Dendritic cell treated with granulocyte-macrophage colony-stimulating factor and Interleukin-4, amounts not matched to agents 40 ng/mL and 50 ng/mL, for 4 days (primary cell): ENCODE results near the gene KCND1.

ENCODE experiments used
- H3K27ac Mint-ChIP-seq: one replicate; pipeline ENCODE4 v1.8.0; 2022; ENCODE audit warnings: mild to moderate bottlenecking, mixed read lengths
- H3K27me3 Mint-ChIP-seq: one replicate; pipeline ENCODE4 v1.8.0; 2022; ENCODE audit warnings: mild to moderate bottlenecking, mixed read lengths
- H3K36me3 Mint-ChIP-seq: one replicate; pipeline ENCODE4 v1.8.0; 2022; ENCODE audit warnings: low read depth, mixed read lengths
- H3K4me1 Mint-ChIP-seq: one replicate; pipeline ENCODE4 v1.8.0; 2022; ENCODE audit warnings: low read depth, mixed read lengths
- H3K4me3 Mint-ChIP-seq: one replicate; pipeline ENCODE4 v1.8.0; 2022; ENCODE audit warnings: mild to moderate bottlenecking, moderate library complexity, mixed read lengths
- H3K9me3 Mint-ChIP-seq: one replicate; pipeline ENCODE4 v1.8.0; 2022; ENCODE audit warnings: mixed read lengths
- intact Hi-C: fragments of 100-400 bp; cut with micrococcal nuclease; formaldehyde crosslinking; loops from one replicate; pipeline ENCODE4 v1.15.0; 2022

KCND1 gene

DNA sequence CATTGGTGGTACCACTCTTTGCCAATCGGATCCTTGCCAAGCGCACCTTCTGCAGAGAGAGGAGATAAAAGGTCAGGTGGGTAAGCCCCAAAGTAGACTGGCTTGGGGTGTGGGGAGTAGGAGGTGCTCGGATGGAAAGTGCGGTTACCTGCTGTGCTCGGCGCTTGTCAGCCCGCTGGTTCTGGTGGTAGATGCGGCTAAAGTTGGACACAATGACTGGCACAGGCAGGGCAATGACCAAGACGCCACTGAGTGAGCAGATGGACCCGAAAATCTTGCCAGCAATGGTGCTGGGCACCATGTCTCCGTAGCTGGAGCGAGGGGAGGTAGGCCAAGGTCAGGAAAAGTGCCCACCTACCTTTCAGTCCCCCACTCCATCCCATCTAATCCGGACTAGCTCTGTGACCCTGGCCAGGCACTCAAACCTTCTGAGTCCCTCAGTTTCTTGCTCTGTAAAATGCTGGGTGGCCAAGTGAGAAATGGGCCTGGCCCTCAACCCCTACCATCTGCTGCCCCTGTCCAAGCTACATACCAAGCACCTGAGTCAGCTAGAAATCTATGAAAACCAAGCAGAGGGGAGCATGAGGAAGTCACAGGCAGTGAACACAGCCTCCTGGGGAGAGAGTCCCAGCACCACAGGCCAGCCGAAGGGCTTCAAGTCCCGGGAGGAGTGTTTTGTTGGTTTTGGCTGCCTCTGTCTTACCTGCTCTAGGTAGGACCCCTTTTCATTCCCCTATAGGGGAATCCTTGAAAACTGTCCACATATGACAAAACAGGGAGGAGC, 4.7 kb downstream of the KCND1 start:
- intact Hi-C loops: no loop called here
- Mint-ChIP-seq H3K27ac (no peak overlapping the region), H3K27me3 (peaks cover 13% of the 10 kb centered on the region), H3K4me1 (peaks cover 11% of the 10 kb centered on the region), H3K4me3 (no peak overlapping the region), H3K9me3 (no peaks in the 10 kb centered on the region), H3K36me3 (no peaks in the 10 kb centered on the region)

- no peak overlapping the region for H3K4me3 Mint-ChIP-seq
- no peak overlapping the region for H3K27ac Mint-ChIP-seq
- H3K27me3 Mint-ChIP-seq: peaks cover 6% of the 10 kb centered on the region
Observed at GRCh38 chrX:48965959-48966358, 5.7 kb downstream of the KCND1 start.

GRCh38 chrX:48961585-48962091, 10.0 kb downstream of the KCND1 start:
- peaks cover 23% of the 10 kb centered on the region for H3K4me1 Mint-ChIP-seq
- H3K36me3 Mint-ChIP-seq: peaks cover 12% of the 10 kb centered on the region
- H3K27ac Mint-ChIP-seq: no peak overlapping the region
- intact Hi-C loops: no loop called here
- H3K27me3 Mint-ChIP-seq: no peaks in the 10 kb centered on the region
- no peak overlapping the region for H3K4me3 Mint-ChIP-seq
- no peaks in the 10 kb centered on the region for H3K9me3 Mint-ChIP-seq

More at GRCh38 chrX:48965959-48966358, 5.7 kb downstream of the KCND1 start:
- no peaks in the 10 kb centered on the region for H3K9me3 Mint-ChIP-seq
- no peaks in the 10 kb centered on the region for H3K36me3 Mint-ChIP-seq
- intact Hi-C loops: no loop called here
- H3K4me1 Mint-ChIP-seq: peaks cover 11% of the 10 kb centered on the region

DNA sequence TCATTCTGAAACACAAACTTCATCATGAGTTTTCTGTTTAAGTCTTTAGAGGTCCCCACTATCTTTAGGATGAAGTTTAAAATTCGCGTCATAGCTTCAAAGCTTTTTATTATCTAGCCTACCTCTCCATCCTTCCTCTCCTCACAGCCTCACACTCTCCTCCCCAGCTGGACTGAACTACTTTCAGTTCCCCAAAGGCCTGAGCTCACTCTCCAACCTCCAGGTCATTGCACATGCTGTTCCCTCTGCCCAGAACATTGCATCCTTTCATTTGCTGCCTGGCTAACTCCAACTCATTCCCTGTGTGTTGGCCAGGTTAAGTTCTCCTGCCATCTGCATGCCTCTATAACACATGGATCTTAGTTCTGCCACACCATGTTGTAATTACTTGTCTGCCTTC, 11.4 kb downstream of the KCND1 start:
- H3K27me3 Mint-ChIP-seq: no peaks in the 10 kb centered on the region
- H3K4me1 Mint-ChIP-seq: peaks cover 28% of the 10 kb centered on the region
- peak overlapping the region; percentile 60 for H3K27ac Mint-ChIP-seq
- intact Hi-C loops: no loop called here
- no peak overlapping the region for H3K4me3 Mint-ChIP-seq
- no peaks in the 10 kb centered on the region for H3K9me3 Mint-ChIP-seq
- peaks cover 21% of the 10 kb centered on the region for H3K36me3 Mint-ChIP-seq

DNA sequence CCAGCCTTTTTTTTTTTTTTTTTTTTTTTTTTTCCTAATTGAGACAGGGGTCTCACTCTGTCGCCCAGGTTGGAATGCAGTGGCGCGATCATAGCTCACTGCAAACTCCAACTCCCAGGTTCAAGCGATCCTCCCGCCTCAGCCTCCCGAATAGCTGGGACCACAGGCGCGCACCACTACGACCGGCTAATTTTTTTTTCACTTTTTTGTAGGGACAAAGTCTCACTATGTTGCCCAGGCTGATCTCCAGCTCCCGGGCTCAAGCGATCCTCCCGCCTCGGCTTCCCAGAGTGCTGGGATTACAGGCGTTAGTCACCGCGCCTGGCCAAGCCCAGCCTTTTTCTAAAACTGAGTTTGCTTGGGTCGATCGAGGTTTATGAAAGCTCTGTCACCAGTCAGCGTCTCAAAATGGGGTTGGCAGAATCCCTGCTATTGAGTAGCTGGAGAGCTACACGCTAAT, 13.0 kb downstream of the KCND1 start:
- H3K4me1 Mint-ChIP-seq: peaks cover 41% of the 10 kb centered on the region
- H3K27ac Mint-ChIP-seq: peak overlapping the region; percentile 100

DNA sequence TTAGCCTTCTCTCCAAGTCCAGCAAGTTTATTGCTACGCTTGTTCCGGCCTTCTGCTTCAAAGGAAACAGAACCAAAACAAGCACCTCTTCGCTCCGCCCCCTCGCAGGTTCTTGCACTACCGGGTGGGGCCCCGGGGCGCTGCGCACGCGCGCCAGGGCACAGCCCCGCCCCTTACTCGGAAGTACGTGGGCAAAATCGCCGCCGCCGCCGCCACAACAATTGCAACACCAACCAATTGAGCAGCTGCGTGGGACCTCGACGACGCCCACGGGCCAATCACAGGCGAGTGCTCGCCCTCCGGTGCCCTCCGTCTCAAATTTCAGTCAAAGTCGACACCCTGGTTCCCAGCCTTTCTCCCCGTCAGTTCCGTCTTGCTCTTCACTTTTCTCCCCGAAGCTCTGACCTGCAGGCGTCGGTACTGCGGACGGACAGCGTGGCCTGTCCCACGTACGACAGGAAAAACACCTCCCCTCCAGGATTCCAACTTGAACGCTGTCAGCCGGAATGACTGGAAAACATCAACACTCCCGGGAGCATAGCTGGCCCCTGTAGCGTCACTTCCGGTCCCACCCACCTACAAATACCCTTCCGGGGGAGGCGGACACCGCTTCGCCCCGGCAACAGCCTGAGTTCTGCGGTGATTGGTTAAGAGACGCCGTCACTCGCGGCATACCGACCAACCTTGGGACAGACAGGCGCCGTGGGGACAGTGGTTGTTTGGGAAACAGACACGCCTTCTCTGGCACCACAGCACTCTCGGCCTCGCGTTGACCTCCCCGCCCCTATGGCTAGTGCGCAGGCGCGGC, 13.6 kb downstream of the KCND1 start:
- intact Hi-C loops: loop anchor here (2.0 to 5.0 kb wide), 3 partner anchors 45 to 83 kb away; partner anchors contain the start of genes GRIPAP1, PQBP1 and TIMM17B
- Mint-ChIP-seq H3K9me3 (no peaks in the 10 kb centered on the region), H3K4me3 (peak overlapping the region; percentile 98), H3K27me3 (no peaks in the 10 kb centered on the region), H3K36me3 (peaks cover 37% of the 10 kb centered on the region), H3K4me1 (peaks cover 47% of the 10 kb centered on the region), H3K27ac (peak overlapping the region; percentile 100)

More for the DNA sequence above, 13.0 kb downstream of the KCND1 start:
- intact Hi-C loops: loop anchor here (2.0 to 5.0 kb wide), 3 partner anchors 44 to 82 kb away; partner anchors contain the start of genes GRIPAP1, PQBP1 and TIMM17B
- peaks cover 33% of the 10 kb centered on the region for H3K36me3 Mint-ChIP-seq
- H3K9me3 Mint-ChIP-seq: no peaks in the 10 kb centered on the region
- H3K4me3 Mint-ChIP-seq: peak overlapping the region; percentile 98
- H3K27me3 Mint-ChIP-seq: no peaks in the 10 kb centered on the region

DNA sequence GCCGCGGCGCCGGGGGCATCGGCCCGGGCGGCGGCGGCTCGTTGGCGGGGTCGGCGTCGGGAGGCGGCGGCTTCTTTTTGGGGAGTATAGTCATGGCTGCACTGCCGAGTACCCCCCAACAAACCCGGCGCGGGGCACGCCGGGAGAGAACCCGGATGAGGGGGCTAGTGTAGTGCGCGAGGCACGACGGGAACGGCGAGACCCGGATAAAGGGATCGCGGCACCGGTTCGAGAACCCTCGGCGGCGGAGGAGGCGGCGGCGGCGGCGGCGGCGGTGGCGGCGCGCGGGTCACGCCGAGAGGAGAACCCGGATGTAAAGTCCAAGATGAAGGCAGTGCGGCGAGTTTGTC, 14.2 kb downstream of the KCND1 start, which contains the start of gene OTUD5:
Gene OTUD5, minus strand, starts transcription at position 131 of the 350 bp plus-strand sequence. Its CDS starts 37 bp downstream, at position 94.
- intact Hi-C loops: loop anchor here (5.0 kb wide), 1 partner anchor 60 kb away; the partner anchor contains the start of genes PQBP1 and TIMM17B
- Mint-ChIP-seq H3K27ac (peak within 1 kb of the TSS; percentile 100), H3K4me1 (peaks cover 53% of the 10 kb centered on the region)

DNA sequence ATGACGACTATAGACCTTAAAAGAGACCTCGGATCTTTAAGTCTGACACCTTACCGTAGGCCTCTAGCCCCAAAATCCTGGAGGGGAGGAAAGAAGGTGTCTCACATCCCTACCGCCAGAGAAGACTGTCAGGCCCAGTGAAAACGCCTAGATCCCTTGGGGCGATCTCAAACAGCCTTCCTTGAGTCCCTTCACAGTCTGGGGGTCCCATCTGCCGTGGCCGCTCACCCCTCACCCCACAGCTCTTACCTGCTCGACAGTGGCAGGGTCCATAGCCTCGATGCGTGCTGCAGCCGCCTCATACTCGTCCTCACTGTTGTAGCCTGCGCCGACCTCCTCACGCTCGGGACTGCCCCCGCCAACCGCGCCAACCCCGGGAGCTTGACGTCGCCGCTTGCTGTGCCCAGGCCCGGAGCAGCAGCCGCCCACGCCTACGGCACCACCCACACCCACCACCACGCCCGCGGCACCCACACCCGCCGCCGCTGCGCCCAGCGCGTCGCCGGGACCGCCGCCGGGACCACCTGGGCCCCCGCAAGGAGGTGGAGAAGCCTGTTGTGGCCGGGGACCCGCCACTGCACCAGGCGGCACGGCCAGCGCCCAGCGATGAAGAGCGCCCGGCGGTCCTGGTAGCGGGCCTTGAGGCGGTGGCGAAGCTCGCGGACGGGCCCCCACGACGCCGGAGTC, 14.8 kb downstream of the KCND1 start:
- no peaks in the 10 kb centered on the region for H3K9me3 Mint-ChIP-seq
- H3K36me3 Mint-ChIP-seq: peaks cover 37% of the 10 kb centered on the region
- no peaks in the 10 kb centered on the region for H3K27me3 Mint-ChIP-seq
- intact Hi-C loops: loop anchor here (5.0 kb wide), 1 partner anchor 60 kb away; the partner anchor contains the start of genes PQBP1 and TIMM17B
- peak overlapping the region; percentile 58 for H3K27ac Mint-ChIP-seq
- peak overlapping the region; percentile 74 for H3K4me3 Mint-ChIP-seq
- peaks cover 57% of the 10 kb centered on the region for H3K4me1 Mint-ChIP-seq

More for the DNA sequence above, 14.2 kb downstream of the KCND1 start, which contains the start of gene OTUD5:
- peaks cover 37% of the 10 kb centered on the region for H3K36me3 Mint-ChIP-seq
- H3K4me3 Mint-ChIP-seq: peak within 1 kb of the TSS; percentile 98
- no peaks in the 10 kb centered on the region for H3K27me3 Mint-ChIP-seq
- H3K9me3 Mint-ChIP-seq: no peaks in the 10 kb centered on the region

DNA sequence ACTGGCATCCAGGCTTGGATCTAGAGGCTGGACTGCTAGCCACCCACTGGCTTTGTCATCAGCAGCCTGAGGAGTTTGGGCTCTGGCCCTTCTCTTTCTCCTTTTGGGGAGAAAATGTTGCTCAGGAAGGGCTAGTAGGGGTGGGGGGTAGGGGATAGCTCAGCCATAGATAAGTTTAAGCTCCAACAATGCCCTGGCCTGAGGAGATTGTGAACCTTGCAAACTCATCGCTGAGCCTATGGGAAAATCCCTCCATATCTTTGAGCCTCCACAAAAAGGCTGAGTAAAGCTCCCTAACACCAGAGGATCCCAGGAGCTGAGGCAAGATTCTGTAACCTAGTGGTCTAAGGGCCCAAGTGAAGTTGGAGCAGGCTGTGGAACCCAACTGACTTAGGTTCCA, 23.1 kb downstream of the KCND1 start:
- H3K27ac Mint-ChIP-seq: no peak overlapping the region
- no peaks in the 10 kb centered on the region for H3K9me3 Mint-ChIP-seq
- no peaks in the 10 kb centered on the region for H3K27me3 Mint-ChIP-seq
- peaks cover 56% of the 10 kb centered on the region for H3K36me3 Mint-ChIP-seq
- intact Hi-C loops: loop anchor here (5.0 kb wide), 1 partner anchor 46 kb away; no protein-coding TSS in a partner anchor
- no peak overlapping the region for H3K4me3 Mint-ChIP-seq
- peaks cover 37% of the 10 kb centered on the region for H3K4me1 Mint-ChIP-seq

DNA sequence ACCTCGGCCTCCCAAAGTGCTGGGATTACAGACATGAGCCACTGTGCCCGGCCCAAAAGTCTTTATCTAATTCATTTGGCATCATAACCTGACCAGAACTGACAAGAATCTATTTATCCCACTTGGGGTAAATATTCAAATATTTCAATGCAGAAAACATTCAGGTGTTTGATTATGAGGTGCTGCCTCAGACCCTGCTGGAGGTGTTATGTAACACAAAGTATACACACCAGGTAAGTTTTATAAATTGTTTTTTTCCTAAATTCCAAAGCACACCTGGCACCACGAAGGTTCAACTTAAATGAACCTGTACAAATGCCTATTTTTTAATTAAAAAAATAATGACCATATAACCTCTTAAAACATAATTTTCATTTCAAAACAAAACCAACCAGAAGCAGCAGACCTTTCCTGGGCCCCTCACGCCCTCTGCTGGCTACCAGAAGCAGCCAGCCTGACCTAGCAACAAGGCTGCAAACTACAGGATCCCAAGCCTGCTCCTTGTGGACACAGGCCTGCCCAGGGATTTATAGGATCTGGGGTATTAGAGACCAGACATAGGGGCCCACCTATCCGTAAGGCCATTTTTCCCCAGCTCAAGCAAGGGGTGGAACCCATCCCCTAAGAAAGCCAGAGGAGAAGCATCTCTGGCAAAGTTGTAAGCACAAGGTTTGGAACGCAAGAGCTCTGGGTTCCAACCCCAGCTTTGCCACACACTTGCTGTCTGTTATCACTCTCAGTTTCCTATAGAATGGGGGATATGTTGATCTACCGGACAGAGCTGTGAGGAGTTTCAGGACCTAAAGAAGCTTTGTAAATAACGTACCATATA, 25.9 kb downstream of the KCND1 start:
- H3K9me3 Mint-ChIP-seq: no peaks in the 10 kb centered on the region
- no peak overlapping the region for H3K4me3 Mint-ChIP-seq
- no peak overlapping the region for H3K27ac Mint-ChIP-seq
- peaks cover 76% of the 10 kb centered on the region for H3K36me3 Mint-ChIP-seq
- intact Hi-C loops: loop anchor here (5.0 kb wide), 1 partner anchor 43 kb away; no protein-coding TSS in a partner anchor
- H3K27me3 Mint-ChIP-seq: no peaks in the 10 kb centered on the region
- H3K4me1 Mint-ChIP-seq: peaks cover 39% of the 10 kb centered on the region

- Mint-ChIP-seq H3K27me3 (no peaks in the 10 kb centered on the region), H3K9me3 (no peaks in the 10 kb centered on the region), H3K27ac (no peak overlapping the region), H3K36me3 (peaks cover 78% of the 10 kb centered on the region), H3K4me3 (no peak overlapping the region), H3K4me1 (peaks cover 60% of the 10 kb centered on the region)
- intact Hi-C loops: no loop called here
Observed at GRCh38 chrX:48942895-48943294, 28.7 kb downstream of the KCND1 start.

GRCh38 chrX:48940404-48940955, 31.2 kb downstream of the KCND1 start:
- H3K4me3 Mint-ChIP-seq: no peak overlapping the region
- peaks cover 71% of the 10 kb centered on the region for H3K4me1 Mint-ChIP-seq
- intact Hi-C loops: no loop called here
- no peaks in the 10 kb centered on the region for H3K9me3 Mint-ChIP-seq
- H3K36me3 Mint-ChIP-seq: peaks cover 77% of the 10 kb centered on the region
- no peaks in the 10 kb centered on the region for H3K27me3 Mint-ChIP-seq
- H3K27ac Mint-ChIP-seq: no peak overlapping the region
